Measurements from ENCODE around the gene UBB. TPM values are rescaled to one million over a fixed set of nuclear protein-coding genes. Genes with fewer than 3 reads are reported as not detected.

The UBB gene
- total and polyA plus RNA-seq, 3 experiments from 2014 or later: 1,678 to 2,132 (median 1,690) TPM

DNA sequence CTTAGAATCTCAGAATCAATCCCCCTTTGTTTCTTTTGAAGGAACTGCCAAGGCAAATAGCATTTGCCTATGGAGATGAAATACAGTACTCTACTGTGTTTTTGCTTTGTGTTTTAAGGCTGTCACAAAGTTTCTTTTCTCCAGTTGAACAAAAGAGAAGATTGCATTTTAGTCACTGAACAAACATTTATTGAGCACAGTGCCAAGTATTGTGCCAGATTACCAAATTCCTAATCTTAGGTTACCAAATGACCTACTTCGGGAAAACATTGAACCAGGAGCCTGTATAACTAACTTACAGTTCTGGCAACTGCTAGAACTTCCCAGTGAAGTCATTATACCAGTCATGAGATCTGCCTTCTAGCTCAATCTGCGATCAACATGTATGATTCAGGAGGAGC, 3.0 kb upstream of the UBB start:
- peak overlapping the region in 1 of 7 donors; percentile 60 for H3K4me3 Mint-ChIP-seq
- H3K27ac ChIP-seq (ENCODE audit: low read depth, low read length): no peak overlapping the region
- no peak overlapping the region for H3K4me3 ChIP-seq (ENCODE audit: low read length)
- H3K36me3 Mint-ChIP-seq: peaks cover 3 to 23% (median 8%) of the 10 kb centered on the region in 3 donors
- H3K4me1 Mint-ChIP-seq: peaks cover 18 to 27% (median 26%) of the 10 kb centered on the region in 3 donors
- H3K27ac Mint-ChIP-seq: peak overlapping the region in 1 of 8 donors; percentile 49
- peaks cover 13% of the 10 kb centered on the region for H3K4me1 ChIP-seq (ENCODE audit: insufficient read depth, low read length)
- POLR2A ChIA-PET: no interaction called here
- H3K9me3 Mint-ChIP-seq: peaks cover 0 to 5% (median 0%) of the 10 kb centered on the region in 5 donors
- no peaks in the 10 kb centered on the region for H3K27me3 ChIP-seq (ENCODE audit: insufficient read depth, low read length, poor library complexity, severe bottlenecking)
- CTCF ChIA-PET: interaction anchor here (1.8 to 5.1 kb wide), 2 partner anchors 14 to 50 kb away, joined by 4 to 22 read pairs; no protein-coding TSS in a partner anchor
- no peaks in the 10 kb centered on the region for H3K9me3 ChIP-seq (ENCODE audit: low read length)
- peaks cover 0 to 9% of the 10 kb centered on the region in 2 donors for H3K27me3 Mint-ChIP-seq
- H3K36me3 ChIP-seq (ENCODE audit: insufficient read depth, low read length): peaks cover 6% of the 10 kb centered on the region
- DNase-seq: no peak

DNA sequence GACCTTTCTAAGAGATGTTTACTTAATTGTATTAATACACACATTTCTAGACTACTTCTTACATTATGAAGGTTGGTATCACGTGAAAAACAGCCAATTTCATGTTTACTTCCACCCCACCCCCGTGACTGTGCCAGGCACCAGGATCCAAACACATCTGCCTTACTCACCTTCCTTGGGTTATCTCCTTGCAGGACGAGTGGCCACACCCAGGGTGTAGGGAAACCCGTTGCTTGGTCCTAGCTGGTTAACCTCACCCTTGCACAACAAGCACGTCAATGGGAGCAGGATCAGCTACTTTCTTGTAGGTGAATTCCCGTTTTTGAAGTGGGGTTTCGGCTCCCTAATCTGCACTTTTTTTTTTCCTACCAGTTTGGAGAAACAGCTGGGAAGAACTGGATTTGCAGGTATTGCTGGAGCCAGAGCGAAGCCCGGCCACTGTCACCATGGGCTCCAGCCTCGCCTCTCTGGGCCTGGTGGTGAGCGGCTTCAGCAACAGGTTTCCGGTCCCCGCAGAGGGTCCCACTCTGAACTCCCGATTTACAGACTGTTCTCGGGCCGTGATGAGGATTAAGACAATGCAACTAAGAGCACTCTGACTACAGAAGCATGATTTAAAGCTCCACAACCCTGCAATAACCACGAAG, 2.1 kb upstream of the UBB start:
- ChIA-PET CTCF (interaction anchor here (1.8 to 5.1 kb wide), 2 partner anchors 14 to 49 kb away, joined by 4 to 22 read pairs; no protein-coding TSS in a partner anchor), POLR2A (no interaction called here)
- Mint-ChIP-seq H3K4me3 (peak overlapping the region; percentile 5 to 70 (median 23)), H3K9me3 (peaks cover 0 to 5% (median 0%) of the 10 kb centered on the region in 5 donors), H3K27ac (peak overlapping the region in 5 of 8 donors; percentile 19 to 72 (median 54)), H3K27me3 (peaks cover 0 to 7% of the 10 kb centered on the region in 2 donors), H3K36me3 (peaks cover 3 to 31% (median 12%) of the 10 kb centered on the region in 3 donors), H3K4me1 (peaks cover 23 to 35% (median 34%) of the 10 kb centered on the region in 3 donors)
- Histone ChIP-seq H3K9me3 (ENCODE audit: low read length) (no peaks in the 10 kb centered on the region), H3K36me3 (ENCODE audit: insufficient read depth, low read length) (peaks cover 13% of the 10 kb centered on the region), H3K4me1 (ENCODE audit: insufficient read depth, low read length) (peaks cover 14% of the 10 kb centered on the region), H3K27me3 (ENCODE audit: insufficient read depth, low read length, poor library complexity, severe bottlenecking) (no peaks in the 10 kb centered on the region), H3K27ac (ENCODE audit: low read depth, low read length) (no peak overlapping the region), H3K4me3 (ENCODE audit: low read length) (no peak overlapping the region)
- no peak for DNase-seq

DNA sequence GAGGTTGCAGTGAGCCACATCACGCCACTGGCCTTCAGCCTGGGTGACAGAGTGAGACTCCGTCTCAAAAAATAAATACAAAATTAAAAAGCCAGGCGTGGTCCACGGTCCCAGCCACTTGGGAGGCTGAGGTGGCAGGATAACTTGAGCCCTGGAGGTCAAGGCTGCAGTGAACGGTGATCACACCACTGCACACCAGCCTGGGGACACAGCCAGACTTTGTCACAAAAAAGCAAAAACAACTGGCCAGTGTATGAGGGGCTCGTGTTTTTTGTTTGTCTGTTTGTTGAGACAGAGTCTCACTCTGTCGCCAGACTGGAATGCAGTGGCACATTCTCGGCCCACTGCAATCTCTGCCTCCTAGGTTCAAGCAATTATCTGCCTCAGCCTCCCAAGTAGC, 1.2 kb upstream of the UBB start:
- Histone ChIP-seq H3K36me3 (ENCODE audit: insufficient read depth, low read length) (peaks cover 13% of the 10 kb centered on the region), H3K9me3 (ENCODE audit: low read length) (no peaks in the 10 kb centered on the region), H3K27me3 (ENCODE audit: insufficient read depth, low read length, poor library complexity, severe bottlenecking) (no peaks in the 10 kb centered on the region), H3K4me1 (ENCODE audit: insufficient read depth, low read length) (peaks cover 14% of the 10 kb centered on the region), H3K4me3 (ENCODE audit: low read length) (no peak overlapping the region), H3K27ac (ENCODE audit: low read depth, low read length) (no peak overlapping the region)
- ChIA-PET CTCF (interaction anchor here (1.8 to 6.7 kb wide), 3 partner anchors 15 to 48 kb away, joined by 4 to 52 read pairs (median 22); partner anchors contain the start of gene TRPV2), POLR2A (interaction anchor here (2.2 kb wide), 1 partner anchor 59 kb away, joined by 23 read pairs; no protein-coding TSS in a partner anchor)
- peaks cover 32 to 44% (median 43%) of the 10 kb centered on the region in 3 donors for H3K4me1 Mint-ChIP-seq
- peaks cover 0 to 7% of the 10 kb centered on the region in 2 donors for H3K27me3 Mint-ChIP-seq
- H3K27ac Mint-ChIP-seq: peak overlapping the region in 1 of 8 donors; percentile 67
- H3K9me3 Mint-ChIP-seq: peaks cover 0 to 5% (median 0%) of the 10 kb centered on the region in 5 donors
- peaks cover 3 to 40% (median 12%) of the 10 kb centered on the region in 3 donors for H3K36me3 Mint-ChIP-seq
- peak overlapping the region in 1 of 7 donors; percentile 40 for H3K4me3 Mint-ChIP-seq
- DNase-seq: no peak

DNA sequence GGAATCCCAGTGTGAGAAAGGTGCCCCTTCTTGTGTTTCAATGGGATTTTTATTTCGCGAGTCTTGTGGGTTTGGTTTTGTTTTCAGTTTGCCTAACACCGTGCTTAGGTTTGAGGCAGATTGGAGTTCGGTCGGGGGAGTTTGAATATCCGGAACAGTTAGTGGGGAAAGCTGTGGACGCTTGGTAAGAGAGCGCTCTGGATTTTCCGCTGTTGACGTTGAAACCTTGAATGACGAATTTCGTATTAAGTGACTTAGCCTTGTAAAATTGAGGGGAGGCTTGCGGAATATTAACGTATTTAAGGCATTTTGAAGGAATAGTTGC, 567 bp downstream of the UBB start:
- peaks cover 3 to 40% (median 12%) of the 10 kb centered on the region in 3 donors for H3K36me3 Mint-ChIP-seq
- no peaks in the 10 kb centered on the region for H3K9me3 ChIP-seq (ENCODE audit: low read length)
- H3K27ac ChIP-seq (ENCODE audit: low read depth, low read length): peak overlapping the region; percentile 96
- H3K27me3 ChIP-seq (ENCODE audit: insufficient read depth, low read length, poor library complexity, severe bottlenecking): no peaks in the 10 kb centered on the region
- peak overlapping the region; percentile 87 for H3K4me3 ChIP-seq (ENCODE audit: low read length)
- H3K4me3 Mint-ChIP-seq: peak overlapping the region; percentile 87 to 93 (median 91)
- ChIA-PET CTCF (interaction anchor here (0.9 to 6.7 kb wide), 4 partner anchors 16 to 154 kb away, joined by 3 to 52 read pairs (median 4); partner anchors contain the start of gene TRPV2), POLR2A (interaction anchor here (0.7 to 2.2 kb wide), 7 partner anchors 18 to 1877 kb away, joined by 4 to 23 read pairs (median 13); partner anchors contain the start of genes CENPV, FLII, NCOR1 and TRPV2)
- DNase-seq: peak in 1 of 5 donors; percentile 8
- H3K9me3 Mint-ChIP-seq: peaks cover 0 to 5% (median 0%) of the 10 kb centered on the region in 5 donors
- peak overlapping the region; percentile 95 to 99 (median 98) for H3K27ac Mint-ChIP-seq
- H3K4me1 Mint-ChIP-seq: peaks cover 34 to 48% (median 46%) of the 10 kb centered on the region in 3 donors
- H3K4me1 ChIP-seq (ENCODE audit: insufficient read depth, low read length): peaks cover 14% of the 10 kb centered on the region
- H3K27me3 Mint-ChIP-seq: peaks cover 0 to 7% of the 10 kb centered on the region in 2 donors
- peaks cover 13% of the 10 kb centered on the region for H3K36me3 ChIP-seq (ENCODE audit: insufficient read depth, low read length)

DNA sequence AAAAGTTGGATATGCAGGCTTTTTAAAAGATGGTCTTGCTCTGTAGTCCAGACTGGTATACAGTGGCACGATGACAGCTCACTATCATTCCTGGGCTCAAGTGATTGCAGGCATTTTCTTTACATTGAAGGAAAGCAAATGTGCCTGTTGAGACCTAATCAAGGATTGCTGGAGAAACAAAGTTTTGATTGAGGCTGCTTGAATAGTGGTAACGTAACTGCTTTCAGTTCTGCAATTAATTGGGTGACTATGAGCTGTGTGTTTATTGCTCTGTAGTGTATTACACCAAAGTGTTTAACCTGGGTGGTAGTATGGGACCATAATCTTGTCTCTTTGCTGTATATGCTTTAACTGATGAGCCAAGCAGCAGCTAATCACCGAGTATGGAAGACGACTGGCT, 2.3 kb downstream of the UBB start:
- Mint-ChIP-seq H3K27ac (peak overlapping the region in 7 of 8 donors; percentile 18 to 99 (median 64)), H3K36me3 (peaks cover 3 to 40% (median 12%) of the 10 kb centered on the region in 3 donors), H3K27me3 (peaks cover 5 to 7% of the 10 kb centered on the region in 2 donors), H3K4me3 (peak overlapping the region; percentile 41 to 66 (median 50)), H3K4me1 (peaks cover 43 to 61% (median 59%) of the 10 kb centered on the region in 3 donors), H3K9me3 (peaks cover 0 to 5% (median 0%) of the 10 kb centered on the region in 5 donors)
- peaks cover 14% of the 10 kb centered on the region for H3K4me1 ChIP-seq (ENCODE audit: insufficient read depth, low read length)
- H3K4me3 ChIP-seq (ENCODE audit: low read length): no peak overlapping the region
- no peaks in the 10 kb centered on the region for H3K27me3 ChIP-seq (ENCODE audit: insufficient read depth, low read length, poor library complexity, severe bottlenecking)
- no peak overlapping the region for H3K27ac ChIP-seq (ENCODE audit: low read depth, low read length)
- POLR2A ChIA-PET: interaction anchor here (0.7 kb wide), 1 partner anchor 30 kb away, joined by 3 read pairs; the partner anchor contains the start of gene CENPV
- DNase-seq: no peak
- H3K36me3 ChIP-seq (ENCODE audit: insufficient read depth, low read length): peaks cover 13% of the 10 kb centered on the region
- H3K9me3 ChIP-seq (ENCODE audit: low read length): no peaks in the 10 kb centered on the region
- CTCF ChIA-PET: interaction anchor here (1.0 to 6.7 kb wide), 4 partner anchors 19 to 71 kb away, joined by 3 to 52 read pairs (median 6); partner anchors contain the start of gene TRPV2

DNA sequence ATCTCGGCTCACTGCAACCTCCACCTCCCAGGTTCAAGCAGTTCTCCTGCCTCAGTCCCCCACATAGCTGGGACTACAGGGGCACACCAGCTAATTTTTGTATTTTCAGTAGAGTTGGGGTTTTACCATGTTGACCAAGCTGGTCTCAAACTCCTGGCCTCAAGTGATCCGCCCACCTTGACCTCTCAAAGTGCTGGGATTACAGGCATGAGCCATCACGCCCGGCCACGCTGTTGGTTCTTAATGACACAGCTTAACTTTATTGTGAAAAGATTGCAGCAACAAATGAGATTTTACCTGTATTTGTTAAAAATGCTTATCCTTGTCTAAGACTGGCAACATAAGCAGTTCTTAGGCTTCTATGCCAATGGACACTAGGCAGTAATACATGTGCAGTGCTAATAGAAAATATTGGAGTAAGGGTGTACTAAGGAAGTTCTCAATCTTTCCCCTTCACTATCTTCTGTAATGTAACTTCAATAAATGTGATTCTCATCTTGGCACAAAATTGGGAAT, 2.9 kb downstream of the UBB start:
- Mint-ChIP-seq H3K27ac (peak overlapping the region; percentile 1 to 99 (median 54)), H3K4me1 (peaks cover 43 to 61% (median 59%) of the 10 kb centered on the region in 3 donors), H3K27me3 (peaks cover 5 to 7% of the 10 kb centered on the region in 2 donors), H3K9me3 (peaks cover 0 to 5% (median 0%) of the 10 kb centered on the region in 5 donors), H3K36me3 (peaks cover 3 to 40% (median 12%) of the 10 kb centered on the region in 3 donors), H3K4me3 (peak overlapping the region; percentile 28 to 62 (median 44))
- Histone ChIP-seq H3K9me3 (ENCODE audit: low read length) (no peaks in the 10 kb centered on the region), H3K36me3 (ENCODE audit: insufficient read depth, low read length) (peaks cover 13% of the 10 kb centered on the region), H3K27ac (ENCODE audit: low read depth, low read length) (no peak overlapping the region), H3K4me3 (ENCODE audit: low read length) (no peak overlapping the region), H3K27me3 (ENCODE audit: insufficient read depth, low read length, poor library complexity, severe bottlenecking) (no peaks in the 10 kb centered on the region), H3K4me1 (ENCODE audit: insufficient read depth, low read length) (peaks cover 14% of the 10 kb centered on the region)
- ChIA-PET CTCF (interaction anchor here (1.4 to 6.7 kb wide), 3 partner anchors 20 to 70 kb away, joined by 5 to 52 read pairs (median 6); partner anchors contain the start of gene TRPV2), POLR2A (no interaction called here)
- DNase-seq: no peak

DNA sequence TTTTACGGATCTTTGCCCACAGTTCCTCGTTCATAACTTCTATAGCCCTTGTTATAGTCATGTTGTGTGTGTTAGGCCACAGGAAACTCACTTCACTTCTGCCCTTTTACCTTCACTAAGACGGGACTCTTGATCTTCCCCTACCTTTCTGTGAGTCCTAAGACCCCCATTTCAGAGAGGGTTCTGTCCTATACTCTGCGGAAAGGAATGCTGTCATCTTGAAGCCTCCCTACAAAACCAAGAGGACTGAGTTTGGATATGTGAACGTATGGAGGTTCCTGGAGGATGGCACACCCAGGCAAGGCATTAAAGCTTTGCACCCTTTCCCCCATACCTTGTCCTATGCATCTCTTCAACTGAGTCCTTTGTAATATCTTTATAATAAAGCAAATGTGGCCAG, 3.7 kb downstream of the UBB start:
- H3K4me3 Mint-ChIP-seq: peak overlapping the region in 3 of 7 donors; percentile 27 to 62 (median 28)

More for the DNA sequence above, 3.7 kb downstream of the UBB start:
- Histone ChIP-seq H3K4me3 (ENCODE audit: low read length) (no peak overlapping the region), H3K27me3 (ENCODE audit: insufficient read depth, low read length, poor library complexity, severe bottlenecking) (no peaks in the 10 kb centered on the region), H3K4me1 (ENCODE audit: insufficient read depth, low read length) (peaks cover 14% of the 10 kb centered on the region), H3K27ac (ENCODE audit: low read depth, low read length) (no peak overlapping the region), H3K36me3 (ENCODE audit: insufficient read depth, low read length) (peaks cover 13% of the 10 kb centered on the region), H3K9me3 (ENCODE audit: low read length) (no peaks in the 10 kb centered on the region)
- Mint-ChIP-seq H3K4me1 (peaks cover 43 to 61% (median 59%) of the 10 kb centered on the region in 3 donors), H3K9me3 (peaks cover 0 to 5% (median 0%) of the 10 kb centered on the region in 5 donors), H3K27ac (peak overlapping the region in 6 of 8 donors; percentile 5 to 99 (median 32)), H3K36me3 (peaks cover 3 to 40% (median 12%) of the 10 kb centered on the region in 3 donors), H3K27me3 (peaks cover 7 to 8% of the 10 kb centered on the region in 2 donors)
- POLR2A ChIA-PET: interaction anchor here (1.4 kb wide), 1 partner anchor 31 kb away, joined by 18 read pairs; the partner anchor contains the start of gene TRPV2
- DNase-seq: no peak
- CTCF ChIA-PET: interaction anchor here (0.9 to 6.7 kb wide), 3 partner anchors 31 to 139 kb away, joined by 3 to 52 read pairs (median 4); partner anchors contain the start of gene TRPV2

All from CD8-positive, alpha-beta memory T cell (primary cell).